K562 (cell line): ENCODE data around the gene EVI5L. TPM values are rescaled to one million over a fixed set of nuclear protein-coding genes. Genes with fewer than 3 reads are reported as not detected.

Source experiments
- AFF4 ChIP-seq: sonication (generic); formaldehyde crosslinking; IDR thresholded peaks from 2 replicates; pipeline ENCODE4 v1.8.0; 2023; ENCODE audit warnings: mild to moderate bottlenecking, missing genetic modification reagents
- NR2C1 ChIP-seq, 2 experiments: fragments of 450-650 bp; IDR thresholded peaks; 2 replicates each; pipeline ENCODE4 v1.6.1; 2017; ENCODE audit warnings: mild to moderate bottlenecking in 2 of 2, antibody characterized with exemption in 1 of 2, inconsistent platforms in 1 of 2, missing compliant biosample characterization in 1 of 2, missing genetic modification characterization in 1 of 2
- NR2C2 ChIP-seq, 2 experiments: fragments of 200-800 bp in 1 of 2; sonication (Bioruptor generic) in 1 of 2; sonication (generic) in 1 of 2; formaldehyde crosslinking in 1 of 2; IDR thresholded peaks; 2 replicates each; pipeline versions ENCODE4 v1.6.1 to v1.8.0; 2016 to 2022; ENCODE audit warnings: mild to moderate bottlenecking in 1 of 2, missing compliant biosample characterization in 1 of 2, missing genetic modification characterization in 1 of 2, missing genetic modification reagents in 1 of 2
- RB1 ChIP-seq: fragments of 450-650 bp; IDR thresholded peaks from 2 replicates; pipeline ENCODE4 v1.6.1; 2017; ENCODE audit warnings: low read depth, mild to moderate bottlenecking
- XRCC5 ChIP-seq: fragments of 200-400 bp; formaldehyde crosslinking; IDR thresholded peaks from 2 replicates; pipeline ENCODE4 v1.6.1; 2017; ENCODE audit warnings: low read depth, mild to moderate bottlenecking, low read length
- ZFX ChIP-seq: sonication (generic); formaldehyde crosslinking; IDR thresholded peaks from 2 replicates; pipeline ENCODE4 v1.8.0; 2022; ENCODE audit warnings: mild to moderate bottlenecking, missing genetic modification reagents, moderate library complexity
- polyA plus RNA-seq, 8 experiments: library from polyadenylated mRNA; depleted of rRNA in 4 of 8; stranded (reverse) in 5 of 8; unstranded in 3 of 8; fragments of >200 nt; fragmentation: Nextera tagmentation in 2 of 8; fragmentation: Illumina TruSeq in 1 of 8; extraction: Ambion mirVana in 2 of 8; extraction: Trizol in 1 of 8; gene quantifications; 2 replicates each; pipeline versions ENCODE4 v1.2.1 to v1.2.3, GENCODE V29; 2011 to 2014; ENCODE audit warnings: inconsistent platforms in 1 of 8, missing spikeins in 1 of 8
- total RNA-seq, 7 experiments: library from RNA; depleted of rRNA in 6 of 7; stranded (reverse); fragments of >200 nt in 6 of 7; fragmentation: Illumina TruSeq in 2 of 7; extraction: Trizol in 2 of 7; gene quantifications; 2 replicates each; pipeline versions ENCODE4 v1.2.1 to v1.2.3, GENCODE V29; 2011 to 2021; ENCODE audit warnings: low replicate concordance in 1 of 7
- TF ChIP-seq, protein P1 (sequence below): fragments of 200-800 bp; sonication (Bioruptor generic); IDR thresholded peaks from 2 replicates; pipeline ENCODE4 v1.6.1; 2016; ENCODE audit warnings: missing genetic modification characterization, missing compliant biosample characterization
- TF ChIP-seq, protein P2 (sequence below), 3 experiments: fragments of 200-800 bp in 1 of 3; sonication (Bioruptor generic) in 1 of 3; sonication (generic) in 1 of 3; formaldehyde crosslinking in 1 of 3; IDR thresholded peaks; 2 replicates each; pipeline versions ENCODE4 v1.6.1 to v1.8.0; 2016 to 2022; ENCODE audit warnings: mild to moderate bottlenecking in 2 of 3, missing compliant biosample characterization in 2 of 3, missing genetic modification characterization in 2 of 3, missing genetic modification reagents in 1 of 3
- TF ChIP-seq, protein P3 (sequence below): fragments of 450-650 bp; IDR thresholded peaks from 2 replicates; pipeline ENCODE4 v1.6.1; 2016; ENCODE audit warnings: antibody characterized with exemption

Gene EVI5L
- total and polyA plus RNA-seq, 9 of the 15 experiments (the other 6 are each of a cell fraction or from before 2014, with no cell fraction given): 0.69 to 1.8 (median 1.2) TPM; not detected in 2

GRCh38 chr19:7902796-7903243 is 72.8 kb downstream of the EVI5L start (continued):
- TF ChIP-seq, protein P1, sequence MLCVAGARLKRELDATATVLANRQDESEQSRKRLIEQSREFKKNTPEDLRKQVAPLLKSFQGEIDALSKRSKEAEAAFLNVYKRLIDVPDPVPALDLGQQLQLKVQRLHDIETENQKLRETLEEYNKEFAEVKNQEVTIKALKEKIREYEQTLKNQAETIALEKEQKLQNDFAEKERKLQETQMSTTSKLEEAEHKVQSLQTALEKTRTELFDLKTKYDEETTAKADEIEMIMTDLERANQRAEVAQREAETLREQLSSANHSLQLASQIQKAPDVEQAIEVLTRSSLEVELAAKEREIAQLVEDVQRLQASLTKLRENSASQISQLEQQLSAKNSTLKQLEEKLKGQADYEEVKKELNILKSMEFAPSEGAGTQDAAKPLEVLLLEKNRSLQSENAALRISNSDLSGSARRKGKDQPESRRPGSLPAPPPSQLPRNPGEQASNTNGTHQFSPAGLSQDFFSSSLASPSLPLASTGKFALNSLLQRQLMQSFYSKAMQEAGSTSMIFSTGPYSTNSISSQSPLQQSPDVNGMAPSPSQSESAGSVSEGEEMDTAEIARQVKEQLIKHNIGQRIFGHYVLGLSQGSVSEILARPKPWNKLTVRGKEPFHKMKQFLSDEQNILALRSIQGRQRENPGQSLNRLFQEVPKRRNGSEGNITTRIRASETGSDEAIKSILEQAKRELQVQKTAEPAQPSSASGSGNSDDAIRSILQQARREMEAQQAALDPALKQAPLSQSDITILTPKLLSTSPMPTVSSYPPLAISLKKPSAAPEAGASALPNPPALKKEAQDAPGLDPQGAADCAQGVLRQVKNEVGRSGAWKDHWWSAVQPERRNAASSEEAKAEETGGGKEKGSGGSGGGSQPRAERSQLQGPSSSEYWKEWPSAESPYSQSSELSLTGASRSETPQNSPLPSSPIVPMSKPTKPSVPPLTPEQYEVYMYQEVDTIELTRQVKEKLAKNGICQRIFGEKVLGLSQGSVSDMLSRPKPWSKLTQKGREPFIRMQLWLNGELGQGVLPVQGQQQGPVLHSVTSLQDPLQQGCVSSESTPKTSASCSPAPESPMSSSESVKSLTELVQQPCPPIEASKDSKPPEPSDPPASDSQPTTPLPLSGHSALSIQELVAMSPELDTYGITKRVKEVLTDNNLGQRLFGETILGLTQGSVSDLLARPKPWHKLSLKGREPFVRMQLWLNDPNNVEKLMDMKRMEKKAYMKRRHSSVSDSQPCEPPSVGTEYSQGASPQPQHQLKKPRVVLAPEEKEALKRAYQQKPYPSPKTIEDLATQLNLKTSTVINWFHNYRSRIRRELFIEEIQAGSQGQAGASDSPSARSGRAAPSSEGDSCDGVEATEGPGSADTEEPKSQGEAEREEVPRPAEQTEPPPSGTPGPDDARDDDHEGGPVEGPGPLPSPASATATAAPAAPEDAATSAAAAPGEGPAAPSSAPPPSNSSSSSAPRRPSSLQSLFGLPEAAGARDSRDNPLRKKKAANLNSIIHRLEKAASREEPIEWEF: no peak
- TF ChIP-seq, protein P2, sequence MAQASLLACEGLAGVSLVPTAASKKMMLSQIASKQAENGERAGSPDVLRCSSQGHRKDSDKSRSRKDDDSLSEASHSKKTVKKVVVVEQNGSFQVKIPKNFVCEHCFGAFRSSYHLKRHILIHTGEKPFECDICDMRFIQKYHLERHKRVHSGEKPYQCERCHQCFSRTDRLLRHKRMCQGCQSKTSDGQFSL (CRISPR knock-in tag; IDR thresholded peaks at IDR 0.05): 0 out of 2 replicates have a peak, but pooled peaks have one; percentile 62
- TF ChIP-seq, protein P2 (tag; IDR thresholded peaks at IDR 0.05): no peak
- TF ChIP-seq, protein P3, sequence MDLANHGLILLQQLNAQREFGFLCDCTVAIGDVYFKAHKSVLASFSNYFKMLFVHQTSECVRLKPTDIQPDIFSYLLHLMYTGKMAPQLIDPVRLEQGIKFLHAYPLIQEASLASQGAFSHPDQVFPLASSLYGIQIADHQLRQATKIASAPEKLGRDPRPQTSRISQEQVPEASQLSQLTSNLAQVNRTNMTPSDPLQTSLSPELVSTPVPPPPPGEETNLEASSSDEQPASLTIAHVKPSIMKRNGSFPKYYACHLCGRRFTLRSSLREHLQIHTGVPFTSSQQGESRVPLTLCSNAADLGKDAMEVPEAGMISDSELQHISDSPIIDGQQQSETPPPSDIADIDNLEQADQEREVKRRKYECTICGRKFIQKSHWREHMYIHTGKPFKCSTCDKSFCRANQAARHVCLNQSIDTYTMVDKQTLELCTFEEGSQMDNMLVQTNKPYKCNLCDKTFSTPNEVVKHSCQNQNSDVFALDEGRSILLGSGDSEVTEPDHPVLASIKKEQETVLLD: no peak
- TF ChIP-seq XRCC5 (0 out of 2 replicates have a peak, but pooled peaks have one; percentile 6), ZFX (CRISPR knock-in tag) (peak; percentile 12; the same call in 1 of the 2 replicates), AFF4 (CRISPR knock-in tag) (0 out of 2 replicates have a peak, but pooled peaks have one; percentile 36), NR2C1 (IDR thresholded peaks at IDR 0.05) (no peak; the same call in 1 of the 2 replicates), NR2C1 (tag; IDR thresholded peaks at IDR 0.05) (0 out of 2 replicates have a peak, but pooled peaks have one; percentile 63), NR2C2 (CRISPR knock-in tag; IDR thresholded peaks at IDR 0.05) (no peak), NR2C2 (tag; IDR thresholded peaks at IDR 0.05) (0 out of 2 replicates have a peak, but pooled peaks have one; percentile 0), RB1 (no peak)
